DOHH2 (cell line): ENCODE measurements around the gene PRKCZ.
A peak's percentile ranks its signal among the peaks of the same experiment; 100 is the strongest.

ENCODE experiments used
- H3F3A ChIP-seq: fragments of 200-600 bp; sonication (generic), shearing (Covaris generic); 2 replicates; pipeline ENCODE4 v1.6.0; 2016; ENCODE audit warnings: antibody characterized with exemption, mild to moderate bottlenecking; ENCODE audit not compliant: control insufficient read depth, insufficient read depth
- H3K27ac ChIP-seq: fragments of 200-600 bp; sonication (generic); 2 replicates; pipeline ENCODE4 v1.5.1; 2014; ENCODE audit warnings: low read depth, mild to moderate bottlenecking, low read length, moderate library complexity
- H3K27me3 ChIP-seq: fragments of 200-600 bp; sonication (generic); 2 replicates; pipeline ENCODE4 v1.6.1; 2014; ENCODE audit warnings: mild to moderate bottlenecking, low read length, mixed read lengths; ENCODE audit not compliant: control insufficient read depth
- H3K36me3 ChIP-seq: fragments of 200-600 bp; sonication (generic); 2 replicates; pipeline ENCODE4 v1.6.1; 2014; ENCODE audit warnings: mild to moderate bottlenecking, low read length, moderate library complexity, mixed read lengths; ENCODE audit not compliant: control insufficient read depth
- H3K4me1 ChIP-seq: fragments of 200-600 bp; sonication (generic); 2 replicates; pipeline ENCODE4 v1.6.1; 2014; ENCODE audit warnings: mild to moderate bottlenecking, low read length, mixed read lengths; ENCODE audit not compliant: control insufficient read depth
- H3K4me2 ChIP-seq: fragments of 200-600 bp; sonication (generic); 2 replicates; pipeline ENCODE4 v1.6.0; 2014; ENCODE audit warnings: mild to moderate bottlenecking, low read length, moderate library complexity
- H3K4me3 ChIP-seq: fragments of 200-600 bp; sonication (generic); 2 replicates; pipeline ENCODE4 v1.5.1; 2014; ENCODE audit warnings: mild to moderate bottlenecking, low read length, mixed read lengths
- H3K79me2 ChIP-seq: fragments of 200-600 bp; sonication (generic); 2 replicates; pipeline ENCODE4 v1.6.1; 2014; ENCODE audit warnings: mild to moderate bottlenecking, low read length, mixed read lengths; ENCODE audit not compliant: control insufficient read depth
- H3K9me2 ChIP-seq: fragments of 200-600 bp; sonication (generic); replicated peaks from 2 replicates; pipeline ENCODE4 v1.6.1; 2014; ENCODE audit warnings: mild to moderate bottlenecking, low read length, mixed read lengths; ENCODE audit not compliant: control insufficient read depth
- H3K9me3 ChIP-seq: fragments of 200-600 bp; sonication (generic); 2 replicates; pipeline ENCODE4 v1.6.1; 2014; ENCODE audit warnings: antibody characterized with exemption, low read length, mixed read lengths; ENCODE audit not compliant: control insufficient read depth, insufficient read depth
- H4K20me1 ChIP-seq: fragments of 200-600 bp; sonication (generic); 2 replicates; pipeline ENCODE4 v1.6.0; 2014; ENCODE audit warnings: low read depth, mild to moderate bottlenecking, antibody characterized with exemption, low read length, moderate library complexity; ENCODE audit not compliant: control insufficient read depth, insufficient read depth
- EZH2phosphoT487 ChIP-seq: fragments of 200-600 bp; sonication (generic); IDR thresholded peaks from 2 replicates; pipeline ENCODE4 v1.6.1; 2017; ENCODE audit warnings: borderline replicate concordance, mild to moderate bottlenecking, antibody characterized with exemption, low read length, moderate library complexity, mixed read lengths
- TF ChIP-seq, protein P1 (sequence below): fragments of 200-600 bp; sonication (generic); IDR thresholded peaks from one replicate; pipeline ENCODE4 v1.5.1; 2014; ENCODE audit warnings: antibody characterized with exemption, mild to moderate bottlenecking, low read depth, low read length; ENCODE audit not compliant: poor library complexity, severe bottlenecking

Gene PRKCZ

DNA sequence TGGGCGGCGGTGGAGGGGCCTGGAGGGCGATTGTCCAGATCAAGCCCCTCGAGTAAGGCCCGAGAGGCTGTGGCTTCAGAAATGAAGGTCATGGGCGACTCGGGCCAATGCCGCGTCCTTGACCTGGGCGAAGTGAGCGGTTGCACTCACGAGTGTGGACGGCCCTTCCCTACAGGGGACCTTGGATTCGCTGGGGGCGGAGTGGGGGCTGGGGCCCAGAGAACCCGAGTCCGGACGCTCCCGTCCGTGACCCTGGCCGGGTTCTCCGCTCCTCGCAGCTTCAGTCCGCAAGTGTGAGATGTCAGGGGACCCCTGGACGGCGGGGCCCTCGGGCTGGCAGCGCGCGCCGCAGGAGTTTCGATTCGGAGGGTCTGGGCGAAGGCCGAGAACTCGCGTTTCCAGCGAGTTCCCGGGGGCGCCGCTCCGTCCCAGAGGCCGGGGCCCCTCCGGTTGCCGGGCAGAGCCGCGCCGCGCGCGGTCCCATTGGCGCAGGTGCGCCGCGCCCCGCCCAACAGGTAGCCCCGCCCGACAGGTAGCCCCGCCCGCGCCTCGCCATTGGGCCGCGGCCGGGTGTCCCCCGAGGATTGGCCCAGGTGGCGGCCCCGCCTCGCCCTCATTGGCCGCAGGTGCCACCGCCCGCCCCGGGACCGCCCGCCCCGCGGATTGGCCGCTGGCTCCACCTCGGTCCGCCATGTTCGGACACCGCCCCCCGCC lies at the start of gene PRKCZ:
Gene PRKCZ (plus strand): TSS at position 694 of the 714 bp plus-strand sequence. CDS start 220 bp downstream, outside the sequence.
- TF ChIP-seq, protein P1, sequence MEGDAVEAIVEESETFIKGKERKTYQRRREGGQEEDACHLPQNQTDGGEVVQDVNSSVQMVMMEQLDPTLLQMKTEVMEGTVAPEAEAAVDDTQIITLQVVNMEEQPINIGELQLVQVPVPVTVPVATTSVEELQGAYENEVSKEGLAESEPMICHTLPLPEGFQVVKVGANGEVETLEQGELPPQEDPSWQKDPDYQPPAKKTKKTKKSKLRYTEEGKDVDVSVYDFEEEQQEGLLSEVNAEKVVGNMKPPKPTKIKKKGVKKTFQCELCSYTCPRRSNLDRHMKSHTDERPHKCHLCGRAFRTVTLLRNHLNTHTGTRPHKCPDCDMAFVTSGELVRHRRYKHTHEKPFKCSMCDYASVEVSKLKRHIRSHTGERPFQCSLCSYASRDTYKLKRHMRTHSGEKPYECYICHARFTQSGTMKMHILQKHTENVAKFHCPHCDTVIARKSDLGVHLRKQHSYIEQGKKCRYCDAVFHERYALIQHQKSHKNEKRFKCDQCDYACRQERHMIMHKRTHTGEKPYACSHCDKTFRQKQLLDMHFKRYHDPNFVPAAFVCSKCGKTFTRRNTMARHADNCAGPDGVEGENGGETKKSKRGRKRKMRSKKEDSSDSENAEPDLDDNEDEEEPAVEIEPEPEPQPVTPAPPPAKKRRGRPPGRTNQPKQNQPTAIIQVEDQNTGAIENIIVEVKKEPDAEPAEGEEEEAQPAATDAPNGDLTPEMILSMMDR = no peak
- TF ChIP-seq EZH2phosphoT487 = no peak
- Histone ChIP-seq H3F3A (no peaks in the 10 kb centered on the region), H3K27me3 (no peaks in the 10 kb centered on the region; the same call in 1 of the 2 replicates), H4K20me1 (no peaks in the 10 kb centered on the region), H3K27ac (no peak within 1 kb of the TSS), H3K4me2 (peak within 1 kb of the TSS; percentile 65), H3K79me2 (no peaks in the 10 kb centered on the region), H3K9me3 (no peaks in the 10 kb centered on the region), H3K36me3 (no peaks in the 10 kb centered on the region), H3K4me3 (peak within 1 kb of the TSS; percentile 71), H3K4me1 (peaks cover 12% of the 10 kb centered on the region), H3K9me2 (no peaks in the 10 kb centered on the region)

DNA sequence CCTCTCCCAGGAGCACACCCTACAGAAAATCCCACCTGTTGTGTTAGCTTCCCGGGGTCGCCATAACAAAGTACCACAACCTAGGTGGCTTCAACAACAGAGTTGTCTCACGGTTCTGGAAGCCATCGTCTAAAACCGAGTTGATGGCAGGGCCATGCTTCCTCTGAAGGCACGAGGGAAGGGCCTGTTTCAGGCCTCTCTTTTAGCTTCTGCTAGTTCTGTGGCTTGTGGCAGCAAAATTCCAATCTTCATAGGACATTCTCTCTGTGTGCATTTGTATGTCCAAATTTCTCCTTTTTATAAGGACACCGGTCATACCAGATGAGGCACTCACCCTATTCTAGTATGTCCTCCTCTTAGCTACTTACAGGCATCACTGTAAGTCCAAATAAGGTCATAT lies 49.8 kb upstream of the PRKCZ start:
- H3K9me3 ChIP-seq = no peaks in the 10 kb centered on the region
- H3F3A ChIP-seq = no peaks in the 10 kb centered on the region
- H3K27me3 ChIP-seq = no peaks in the 10 kb centered on the region
- TF ChIP-seq, protein P1 = no peak
- no peak for TF ChIP-seq EZH2phosphoT487
- H4K20me1 ChIP-seq = no peaks in the 10 kb centered on the region
- peaks cover 5% of the 10 kb centered on the region for H3K4me1 ChIP-seq
- H3K79me2 ChIP-seq = no peaks in the 10 kb centered on the region
- H3K4me3 ChIP-seq = no peak overlapping the region
- no peak overlapping the region for H3K27ac ChIP-seq
- no peaks in the 10 kb centered on the region for H3K36me3 ChIP-seq
- no peaks in the 10 kb centered on the region for H3K9me2 ChIP-seq
- H3K4me2 ChIP-seq = no peak overlapping the region

DNA sequence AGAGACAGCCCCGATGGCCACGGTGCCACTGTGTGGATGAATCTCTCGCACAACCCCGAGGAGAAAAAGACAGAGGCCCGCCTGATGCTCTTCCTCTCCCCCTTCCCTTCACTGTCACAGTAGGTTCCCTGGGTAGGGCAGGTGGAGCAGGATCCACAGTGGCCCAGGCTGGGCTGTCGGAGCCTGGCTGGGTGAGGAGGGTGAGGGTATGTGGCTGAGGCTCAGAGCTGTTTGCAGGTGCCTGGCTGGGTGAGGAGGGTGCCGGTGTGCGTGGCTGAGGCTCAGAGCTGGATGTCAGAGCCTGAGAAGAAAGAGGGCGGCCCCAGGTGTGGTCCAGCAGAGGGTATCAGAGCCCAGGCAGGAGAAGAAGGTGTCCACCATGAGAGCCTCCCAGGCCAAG lies 49.4 kb upstream of the PRKCZ start:
- H3K27ac ChIP-seq = no peak overlapping the region
- H3K4me1 ChIP-seq = peaks cover 5% of the 10 kb centered on the region
- no peaks in the 10 kb centered on the region for H3K9me2 ChIP-seq
- no peaks in the 10 kb centered on the region for H3K79me2 ChIP-seq
- H3F3A ChIP-seq = no peaks in the 10 kb centered on the region
- no peaks in the 10 kb centered on the region for H3K9me3 ChIP-seq
- H3K27me3 ChIP-seq = no peaks in the 10 kb centered on the region
- H4K20me1 ChIP-seq = no peaks in the 10 kb centered on the region
- no peaks in the 10 kb centered on the region for H3K36me3 ChIP-seq
- H3K4me2 ChIP-seq = no peak overlapping the region
- no peak overlapping the region for H3K4me3 ChIP-seq
- TF ChIP-seq, protein P1 = no peak
- TF ChIP-seq EZH2phosphoT487 = no peak
